Bronchial epithelial cell (primary cell): ENCODE results near the gene YES1. TPM values are rescaled to one million over a fixed set of nuclear protein-coding genes. Genes with fewer than 3 reads are reported as not detected.

Source experiments
- DNase-seq: peaks from one replicate; pipeline ENCODE4 v3.0.0-alpha.2; 2010; ENCODE audit warnings: low read depth
- FAIRE-seq: peaks from 2 replicates; lab custom pipeline; 2011; peaks lifted over from hg19 to GRCh38; lab: Jason Lieb, UNC
- H3K27me3 ChIP-seq: 2 replicates; pipeline ENCODE4 v1.5.1; 2011; ENCODE audit warnings: low read length; ENCODE audit not compliant: control insufficient read depth, insufficient read depth
- H3K36me3 ChIP-seq: 2 replicates; pipeline ENCODE4 v1.5.1; 2011; ENCODE audit warnings: low read length; ENCODE audit not compliant: control insufficient read depth, insufficient read depth
- H3K4me3 ChIP-seq: 2 replicates; pipeline ENCODE4 v1.5.1; 2011; ENCODE audit warnings: mild to moderate bottlenecking, low read depth, low read length, control low read depth
- total RNA-seq: library from RNA; depleted of rRNA; stranded (reverse); fragments of >200 nt; gene quantifications from 2 replicates; pipeline ENCODE4 v1.2.1, GENCODE V29; 2014
- TF ChIP-seq, protein P1 (sequence below): IDR thresholded peaks from 2 replicates; pipeline ENCODE4 v1.5.1; 2011; ENCODE audit warnings: mild to moderate bottlenecking, moderate library complexity, low read length, control low read depth, inconsistent platforms; ENCODE audit not compliant: insufficient read depth, severe bottlenecking

YES1 gene
- total RNA-seq, 1 donor from 2014 or later, result 165 TPM

DNA sequence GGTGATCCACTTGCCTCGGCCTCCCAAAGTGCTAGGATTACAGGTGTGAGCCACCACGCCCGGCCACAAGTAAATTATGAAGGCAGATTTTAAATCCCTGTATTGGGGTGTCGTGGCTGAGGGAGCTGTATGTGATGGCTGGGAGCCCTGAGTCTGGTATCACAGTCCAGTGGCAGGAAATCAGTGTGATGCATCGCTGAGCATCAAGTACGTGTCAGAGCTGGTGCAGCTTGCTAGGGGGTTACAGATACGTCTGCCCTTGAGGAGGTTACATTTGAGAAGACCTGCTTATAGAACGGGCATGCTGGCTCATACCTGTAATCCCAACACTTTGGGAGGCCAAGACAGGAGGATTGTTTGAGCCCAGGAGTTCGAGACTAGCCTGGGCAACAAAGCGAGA, 103.9 kb downstream of the YES1 start:
- DNase-seq (no peak), FAIRE-seq (no peak)
- no peak overlapping the region for H3K4me3 ChIP-seq
- TF ChIP-seq, protein P1, sequence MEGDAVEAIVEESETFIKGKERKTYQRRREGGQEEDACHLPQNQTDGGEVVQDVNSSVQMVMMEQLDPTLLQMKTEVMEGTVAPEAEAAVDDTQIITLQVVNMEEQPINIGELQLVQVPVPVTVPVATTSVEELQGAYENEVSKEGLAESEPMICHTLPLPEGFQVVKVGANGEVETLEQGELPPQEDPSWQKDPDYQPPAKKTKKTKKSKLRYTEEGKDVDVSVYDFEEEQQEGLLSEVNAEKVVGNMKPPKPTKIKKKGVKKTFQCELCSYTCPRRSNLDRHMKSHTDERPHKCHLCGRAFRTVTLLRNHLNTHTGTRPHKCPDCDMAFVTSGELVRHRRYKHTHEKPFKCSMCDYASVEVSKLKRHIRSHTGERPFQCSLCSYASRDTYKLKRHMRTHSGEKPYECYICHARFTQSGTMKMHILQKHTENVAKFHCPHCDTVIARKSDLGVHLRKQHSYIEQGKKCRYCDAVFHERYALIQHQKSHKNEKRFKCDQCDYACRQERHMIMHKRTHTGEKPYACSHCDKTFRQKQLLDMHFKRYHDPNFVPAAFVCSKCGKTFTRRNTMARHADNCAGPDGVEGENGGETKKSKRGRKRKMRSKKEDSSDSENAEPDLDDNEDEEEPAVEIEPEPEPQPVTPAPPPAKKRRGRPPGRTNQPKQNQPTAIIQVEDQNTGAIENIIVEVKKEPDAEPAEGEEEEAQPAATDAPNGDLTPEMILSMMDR, result no peak
- no peaks in the 10 kb centered on the region for H3K27me3 ChIP-seq
- peaks cover 3% of the 10 kb centered on the region for H3K36me3 ChIP-seq

DNA sequence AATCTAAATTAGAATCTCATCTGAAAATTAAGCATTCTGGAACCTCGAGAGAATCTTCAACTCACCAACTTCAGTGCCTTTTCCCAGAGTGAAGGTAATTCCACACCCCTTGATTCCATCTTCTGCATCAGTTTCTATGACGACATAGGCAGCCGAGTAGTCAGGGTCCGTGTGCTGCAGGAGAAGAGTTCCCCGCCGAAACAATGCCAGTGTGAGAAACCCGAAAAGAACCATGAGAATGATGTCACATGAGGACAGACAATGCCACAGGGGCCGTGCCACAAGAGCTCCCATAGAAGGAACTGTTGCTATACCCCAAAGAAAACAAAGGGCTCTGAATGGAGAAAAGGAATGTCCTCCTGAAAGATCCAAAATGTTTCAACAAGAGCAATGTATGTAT, 105.6 kb downstream of the YES1 start:
- Histone ChIP-seq H3K4me3 (no peak overlapping the region), H3K36me3 (peaks cover 3% of the 10 kb centered on the region), H3K27me3 (no peaks in the 10 kb centered on the region)
- FAIRE-seq, result no peak
- TF ChIP-seq, protein P1, result no peak
- DNase-seq, result no peak

DNA sequence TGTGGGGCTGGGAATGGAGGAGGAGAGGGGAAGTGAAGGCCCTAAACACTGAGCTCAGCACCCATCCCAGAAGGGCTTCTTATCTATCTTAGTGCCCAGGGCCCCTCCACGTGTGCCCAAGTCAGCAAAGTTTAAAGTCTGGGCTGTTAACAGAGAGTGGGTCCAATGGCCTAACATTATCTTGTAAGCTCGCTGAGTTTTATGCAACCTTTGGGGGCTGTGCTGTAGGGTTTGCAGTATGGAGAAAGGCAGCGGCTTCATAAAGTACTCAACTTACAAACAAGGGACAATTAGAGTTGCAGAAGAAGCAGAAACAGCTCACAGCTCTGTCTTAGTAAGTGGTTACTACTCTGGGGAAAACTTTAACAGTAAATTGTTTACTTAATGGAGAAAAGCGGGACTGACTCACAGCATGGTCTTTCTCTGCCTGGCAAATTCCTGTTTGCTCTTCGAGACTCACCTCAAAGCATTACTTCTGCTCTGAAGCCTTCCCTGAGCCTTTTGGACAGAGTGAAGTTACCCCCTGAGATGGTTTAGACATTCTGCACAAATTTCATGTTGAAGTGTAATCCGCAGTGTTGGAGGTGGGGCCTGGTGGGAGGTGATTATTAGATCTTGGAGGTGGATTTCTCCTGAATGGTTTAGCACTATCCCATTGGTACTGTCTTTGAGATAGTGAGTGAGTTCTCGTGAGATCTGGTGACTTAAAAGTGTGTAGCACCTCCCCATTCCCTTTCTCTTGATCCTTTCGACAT, 108.7 kb downstream of the YES1 start:
- TF ChIP-seq, protein P1, result no peak
- peaks cover 3% of the 10 kb centered on the region for H3K36me3 ChIP-seq
- DNase-seq (peak; percentile 85), FAIRE-seq (no peak)
- H3K27me3 ChIP-seq, result no peaks in the 10 kb centered on the region
- H3K4me3 ChIP-seq, result no peak overlapping the region

DNA sequence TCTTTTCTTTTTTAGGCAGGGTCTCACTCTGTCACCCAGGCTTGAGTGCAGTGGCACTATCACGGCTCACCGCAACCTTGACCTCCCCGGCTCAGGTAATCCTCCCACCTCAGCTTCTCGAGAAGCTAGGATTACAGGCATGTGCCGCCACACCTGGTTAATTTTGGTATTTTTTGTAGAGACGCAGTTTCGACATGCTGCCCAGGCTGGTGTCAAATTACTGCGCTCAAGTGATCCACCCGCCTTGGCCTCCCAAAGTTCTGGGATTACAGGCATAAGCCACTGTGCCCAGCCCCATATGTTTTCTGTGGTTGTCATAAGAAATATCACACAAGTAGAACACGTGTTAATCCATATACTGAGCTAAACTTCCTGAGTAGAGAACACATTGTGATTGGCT, 114.2 kb downstream of the YES1 start:
- FAIRE-seq (no peak), DNase-seq (peak; percentile 74)
- TF ChIP-seq, protein P1, result peak; percentile 51
- Histone ChIP-seq H3K4me3 (no peak overlapping the region), H3K27me3 (no peaks in the 10 kb centered on the region), H3K36me3 (peaks cover 1% of the 10 kb centered on the region)

DNA sequence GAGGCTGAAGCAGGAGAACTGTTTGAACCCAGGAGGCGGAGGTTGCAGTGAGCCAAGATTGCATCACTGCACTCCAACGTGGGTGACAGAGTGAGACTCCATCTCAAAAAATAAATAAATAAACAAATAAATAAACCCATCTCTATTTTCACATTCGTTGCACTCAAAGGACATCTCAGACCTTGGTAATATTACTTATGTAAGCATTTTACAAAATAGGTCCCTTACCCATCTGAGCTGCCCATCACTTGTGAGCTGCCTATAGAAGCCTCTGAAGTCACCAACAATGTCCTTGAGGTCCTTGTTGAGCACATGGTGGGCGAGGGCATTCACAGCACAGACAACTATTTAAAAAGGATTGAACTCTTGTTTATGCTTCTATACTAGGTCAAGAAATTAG, 115.0 kb downstream of the YES1 start:
- Histone ChIP-seq H3K4me3 (no peak overlapping the region), H3K36me3 (peaks cover 1% of the 10 kb centered on the region), H3K27me3 (no peaks in the 10 kb centered on the region)
- DNase-seq (no peak), FAIRE-seq (no peak)
- TF ChIP-seq, protein P1, result no peak
